Measurements from ENCODE around the gene MICAL2. TPM values are rescaled to one million over a fixed set of nuclear protein-coding genes. Genes with fewer than 3 reads are reported as not detected.

The MICAL2 gene
- total RNA-seq, 2 donors from 2014 or later = 1.5 to 1.9 TPM

- Mint-ChIP-seq H3K36me3 (ENCODE audit: low read depth) (no peaks in the 10 kb centered on the region), H3K4me3 (no peak overlapping the region), H3K27me3 (ENCODE audit: insufficient read depth) (peaks cover 2% of the 10 kb centered on the region), H3K9me3 (no peaks in the 10 kb centered on the region), H3K27ac (no peak overlapping the region), H3K4me1 (no peaks in the 10 kb centered on the region)
- H3K27me3 ChIP-seq (ENCODE audit: control insufficient read depth, insufficient read depth, low read length, poor library complexity, severe bottlenecking) = peaks cover 4% of the 10 kb centered on the region
- no peak overlapping the region for H3K4me3 ChIP-seq (ENCODE audit: low read length)
- 92 to 95% methylated on average over 7 to 15 of the region's 15 CpGs for WGBS, 2 experiments (ENCODE audit: insufficient coverage in 1 of 2, insufficient read length in 1 of 2)
- H3K36me3 ChIP-seq (ENCODE audit: control insufficient read depth, insufficient read depth, low read length) = no peaks in the 10 kb centered on the region
- no peaks in the 10 kb centered on the region for H3K4me1 ChIP-seq (ENCODE audit: control insufficient read depth, insufficient read depth, low read length)
- DNase-seq = peak; percentile 41
- TF ChIP-seq CTCF (conservative IDR thresholded peaks at IDR 0.05) = no peak
- no peaks in the 10 kb centered on the region for H3K9me3 ChIP-seq (ENCODE audit: control insufficient read depth, low read length)
- no peak overlapping the region for H3K9ac ChIP-seq (ENCODE audit: extremely low read depth, low read length, poor library complexity, severe bottlenecking)
- no peak overlapping the region for H3K27ac ChIP-seq (ENCODE audit: low read depth, low read length)
Measured at GRCh38 chr11:12280838-12281565, 170.6 kb downstream of the MICAL2 start.

GRCh38 chr11:12281571-12282478, 171.4 kb downstream of the MICAL2 start:
- DNase-seq = peak; percentile 95
- no peak overlapping the region for H3K27ac Mint-ChIP-seq
- H3K27me3 ChIP-seq (ENCODE audit: control insufficient read depth, insufficient read depth, low read length, poor library complexity, severe bottlenecking) = peaks cover 4% of the 10 kb centered on the region
- 41 to 46% methylated on average over 7 to 12 of the region's 12 CpGs for WGBS, 2 experiments (ENCODE audit: insufficient coverage in 1 of 2, insufficient read length in 1 of 2)
- H3K4me1 Mint-ChIP-seq = no peaks in the 10 kb centered on the region
- no peaks in the 10 kb centered on the region for H3K4me1 ChIP-seq (ENCODE audit: control insufficient read depth, insufficient read depth, low read length)
- no peaks in the 10 kb centered on the region for H3K36me3 ChIP-seq (ENCODE audit: control insufficient read depth, insufficient read depth, low read length)
- H3K9me3 Mint-ChIP-seq = no peaks in the 10 kb centered on the region
- H3K27ac ChIP-seq (ENCODE audit: low read depth, low read length) = no peak overlapping the region
- TF ChIP-seq CTCF (conservative IDR thresholded peaks at IDR 0.05) = peak; percentile 97
- no peaks in the 10 kb centered on the region for H3K36me3 Mint-ChIP-seq (ENCODE audit: low read depth)
- H3K9me3 ChIP-seq (ENCODE audit: control insufficient read depth, low read length) = no peaks in the 10 kb centered on the region
- H3K9ac ChIP-seq (ENCODE audit: extremely low read depth, low read length, poor library complexity, severe bottlenecking) = no peak overlapping the region
- H3K27me3 Mint-ChIP-seq (ENCODE audit: insufficient read depth) = peaks cover 2% of the 10 kb centered on the region
- no peak overlapping the region for H3K4me3 ChIP-seq (ENCODE audit: low read length)
- H3K4me3 Mint-ChIP-seq = no peak overlapping the region

GRCh38 chr11:12282676-12283075, 172.3 kb downstream of the MICAL2 start:
- H3K9me3 Mint-ChIP-seq = no peaks in the 10 kb centered on the region
- no peak overlapping the region for H3K27ac ChIP-seq (ENCODE audit: low read depth, low read length)
- WGBS, 2 experiments (ENCODE audit: insufficient coverage in 1 of 2, insufficient read length in 1 of 2) = 85 to 88% methylated on average over 4 to 6 of the region's 6 CpGs

More at GRCh38 chr11:12282676-12283075, 172.3 kb downstream of the MICAL2 start:
- Mint-ChIP-seq H3K4me1 (no peaks in the 10 kb centered on the region), H3K27me3 (ENCODE audit: insufficient read depth) (peaks cover 2% of the 10 kb centered on the region), H3K4me3 (no peak overlapping the region), H3K36me3 (ENCODE audit: low read depth) (no peaks in the 10 kb centered on the region), H3K27ac (no peak overlapping the region)
- Histone ChIP-seq H3K4me3 (ENCODE audit: low read length) (no peak overlapping the region), H3K9ac (ENCODE audit: extremely low read depth, low read length, poor library complexity, severe bottlenecking) (no peak overlapping the region), H3K27me3 (ENCODE audit: control insufficient read depth, insufficient read depth, low read length, poor library complexity, severe bottlenecking) (peaks cover 4% of the 10 kb centered on the region), H3K4me1 (ENCODE audit: control insufficient read depth, insufficient read depth, low read length) (no peaks in the 10 kb centered on the region), H3K9me3 (ENCODE audit: control insufficient read depth, low read length) (no peaks in the 10 kb centered on the region), H3K36me3 (ENCODE audit: control insufficient read depth, insufficient read depth, low read length) (no peaks in the 10 kb centered on the region)
- no peak for TF ChIP-seq CTCF (conservative IDR thresholded peaks at IDR 0.05)
- no peak for DNase-seq
